HG03457 (cell line): Measurements from ENCODE around the gene FMNL3.

Experiments
- ATAC-seq: cut with Tn5 transposase; IDR thresholded peaks from one replicate; pipeline ENCODE4 v1.9.1; 2021; ENCODE audit warnings: moderate number of reproducible peaks; ENCODE audit not compliant: unreplicated experiment

The FMNL3 gene

GRCh38 chr12:49675137-49675536 lies 32.1 kb downstream of the FMNL3 start:
- ATAC-seq, result no peak

- ATAC-seq, result no peak
Observed at GRCh38 chr12:49674318-49674981, 32.8 kb downstream of the FMNL3 start.

- no peak for ATAC-seq
Observed at GRCh38 chr12:49673446-49674317, 33.5 kb downstream of the FMNL3 start.

- no peak for ATAC-seq
Observed at GRCh38 chr12:49672301-49673217, 34.6 kb downstream of the FMNL3 start.

GRCh38 chr12:49671031-49671765 lies 36.0 kb downstream of the FMNL3 start:
- no peak for ATAC-seq

GRCh38 chr12:49669796-49670195 lies 37.4 kb downstream of the FMNL3 start:
- no peak for ATAC-seq

- ATAC-seq, result no peak
Observed at GRCh38 chr12:49667325-49668090, 39.7 kb downstream of the FMNL3 start.

- ATAC-seq, result no peak
Observed at GRCh38 chr12:49666176-49666575, 41.0 kb downstream of the FMNL3 start.

- ATAC-seq, result no peak
Observed at GRCh38 chr12:49665384-49665783, 41.8 kb downstream of the FMNL3 start.

- ATAC-seq, result no peak
Observed at GRCh38 chr12:49664591-49665239, 42.5 kb downstream of the FMNL3 start.

GRCh38 chr12:49664167-49664566 lies 43.0 kb downstream of the FMNL3 start:
- ATAC-seq, result no peak

- ATAC-seq, result peak; percentile 53
Observed at GRCh38 chr12:49662998-49663843, 44.0 kb downstream of the FMNL3 start.

- no peak for ATAC-seq
Observed at GRCh38 chr12:49661746-49662145, 45.5 kb downstream of the FMNL3 start.

- no peak for ATAC-seq
Observed at GRCh38 chr12:49661191-49661590, 46.0 kb downstream of the FMNL3 start.

GRCh38 chr12:49659753-49660152 lies 47.5 kb downstream of the FMNL3 start:
- ATAC-seq, result no peak

GRCh38 chr12:49658276-49658675 lies 48.9 kb downstream of the FMNL3 start:
- no peak for ATAC-seq

- no peak for ATAC-seq
Observed at GRCh38 chr12:49655595-49656236, 51.5 kb downstream of the FMNL3 start.

GRCh38 chr12:49654715-49655114 lies 52.5 kb downstream of the FMNL3 start:
- no peak for ATAC-seq
